Tibial nerve (tissue), 3 donors: ENCODE data around the gene DQX1.

Experiments used
- POLR2A ChIP-seq, 2 donors: fragments of 450-650 bp; IDR thresholded peaks; one replicate each; pipeline ENCODE4 v1.6.1; 2017; ENCODE audit warnings: antibody characterized with exemption in 2 of 2, mild to moderate bottlenecking in 2 of 2, moderate library complexity in 2 of 2
- TF ChIP-seq, protein P1 (sequence below), 5 experiments: fragments of 200-600 bp in 3 of 5; fragments of 450-650 bp in 2 of 5; sonication (generic) in 3 of 5; IDR thresholded peaks; one replicate each; pipeline ENCODE4 v1.5.1; 2016 to 2019; ENCODE audit warnings: antibody characterized with exemption in 5 of 5, mild to moderate bottlenecking in 3 of 5, moderate library complexity in 2 of 5

DNA sequence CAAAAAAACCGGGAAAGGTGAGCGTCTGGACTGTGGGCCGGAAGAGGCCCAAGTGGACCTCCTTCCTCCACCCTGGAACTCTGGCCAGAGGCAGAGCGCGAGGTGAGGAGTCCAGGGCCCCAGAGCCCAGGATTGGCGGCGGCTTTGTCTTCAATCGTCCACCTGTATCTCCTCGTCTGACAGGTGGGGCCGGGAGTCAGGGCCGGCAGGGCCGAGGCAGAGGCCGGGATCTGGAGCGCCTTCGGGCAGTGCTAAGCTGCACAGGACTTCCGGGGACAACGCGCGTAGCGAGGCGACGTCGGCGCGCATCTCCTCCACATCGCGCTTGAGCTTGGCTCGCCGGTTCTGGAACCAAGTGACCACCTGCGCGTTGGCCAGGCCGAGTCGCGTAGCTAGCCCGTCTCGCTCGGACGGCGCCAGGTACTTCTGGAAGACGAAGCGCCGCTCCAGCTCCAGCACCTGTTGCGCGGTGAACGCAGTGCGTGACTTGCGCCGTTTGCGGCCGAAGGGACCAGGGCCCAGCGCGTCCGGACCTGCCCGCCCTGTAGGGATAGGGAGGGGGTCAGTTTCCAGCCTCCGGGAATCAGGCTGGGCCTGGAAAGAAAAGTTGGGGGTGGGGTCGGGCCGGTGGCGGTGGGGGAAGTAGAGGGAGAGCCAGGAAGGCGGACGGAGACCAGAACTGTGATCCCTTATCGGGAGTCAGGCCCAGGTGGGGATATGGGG lies 28.1 kb downstream of the DQX1 start:
- TF ChIP-seq, protein P1, sequence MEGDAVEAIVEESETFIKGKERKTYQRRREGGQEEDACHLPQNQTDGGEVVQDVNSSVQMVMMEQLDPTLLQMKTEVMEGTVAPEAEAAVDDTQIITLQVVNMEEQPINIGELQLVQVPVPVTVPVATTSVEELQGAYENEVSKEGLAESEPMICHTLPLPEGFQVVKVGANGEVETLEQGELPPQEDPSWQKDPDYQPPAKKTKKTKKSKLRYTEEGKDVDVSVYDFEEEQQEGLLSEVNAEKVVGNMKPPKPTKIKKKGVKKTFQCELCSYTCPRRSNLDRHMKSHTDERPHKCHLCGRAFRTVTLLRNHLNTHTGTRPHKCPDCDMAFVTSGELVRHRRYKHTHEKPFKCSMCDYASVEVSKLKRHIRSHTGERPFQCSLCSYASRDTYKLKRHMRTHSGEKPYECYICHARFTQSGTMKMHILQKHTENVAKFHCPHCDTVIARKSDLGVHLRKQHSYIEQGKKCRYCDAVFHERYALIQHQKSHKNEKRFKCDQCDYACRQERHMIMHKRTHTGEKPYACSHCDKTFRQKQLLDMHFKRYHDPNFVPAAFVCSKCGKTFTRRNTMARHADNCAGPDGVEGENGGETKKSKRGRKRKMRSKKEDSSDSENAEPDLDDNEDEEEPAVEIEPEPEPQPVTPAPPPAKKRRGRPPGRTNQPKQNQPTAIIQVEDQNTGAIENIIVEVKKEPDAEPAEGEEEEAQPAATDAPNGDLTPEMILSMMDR (IDR thresholded peaks at IDR 0.05) = no peak
- no peak for TF ChIP-seq POLR2A (IDR thresholded peaks at IDR 0.05)
